Esophagus squamous epithelium (tissue), 5 donors: ENCODE measurements around the gene ADAP1. TPM values are rescaled to one million over a fixed set of nuclear protein-coding genes. Genes with fewer than 3 reads are reported as not detected.

Experiments used
- DNase-seq: peaks from one replicate; lab custom pipeline; 2025; lab: John Stamatoyannopoulos, UW
- H3K27ac ChIP-seq, 4 donors: fragments of 200-600 bp; sonication (generic); one replicate each; pipeline ENCODE4 v1.5.1; 2016 to 2019; ENCODE audit warnings: mild to moderate bottlenecking in 1 of 4
- H3K27me3 ChIP-seq, 4 donors: fragments of 200-600 bp; sonication (generic); 1 replicate in 3 of 4; 2 replicates in 1 of 4; pipeline versions ENCODE4 v1.5.1 to v1.6.0; 2017 to 2021; ENCODE audit warnings: antibody characterized with exemption in 1 of 4
- H3K36me3 ChIP-seq, 3 donors: fragments of 200-600 bp; sonication (generic); one replicate each; pipeline ENCODE4 v1.5.1; 2016 to 2019
- H3K4me1 ChIP-seq, 3 donors: fragments of 200-600 bp; sonication (generic); one replicate each; pipeline ENCODE4 v1.5.1; 2017 to 2019
- H3K4me3 ChIP-seq, 4 donors: fragments of 200-600 bp; sonication (generic); 1 replicate in 3 of 4; 2 replicates in 1 of 4; pipeline ENCODE4 v1.5.1; 2016 to 2019; ENCODE audit warnings: mild to moderate bottlenecking in 2 of 4, moderate library complexity in 1 of 4
- H3K9me3 ChIP-seq, 3 donors: fragments of 200-600 bp; sonication (generic); one replicate each; pipeline ENCODE4 v1.5.1; 2016 to 2019
- CTCF ChIP-seq, 6 experiments: fragments of 450-650 bp in 4 of 6; fragments of 200-600 bp in 2 of 6; sonication (generic) in 2 of 6; IDR thresholded peaks; one replicate each; pipeline ENCODE4 v1.5.1; 2016 to 2019; ENCODE audit warnings: antibody characterized with exemption in 6 of 6, mild to moderate bottlenecking in 4 of 6, moderate library complexity in 4 of 6
- POLR2A ChIP-seq, 4 donors: fragments of 450-650 bp; IDR thresholded peaks; one replicate each; pipeline ENCODE4 v1.6.1; 2017; ENCODE audit warnings: antibody characterized with exemption in 4 of 4, mild to moderate bottlenecking in 4 of 4, moderate library complexity in 3 of 4
- WGBS, 2 donors: methylation state at CpG; one replicate each; pipeline ENCODE4 v1.1.5; 2018; 5-methylcytosine and 5-hydroxymethylcytosine counted together
- intact Hi-C: fragments of 100-400 bp; cut with DNase I; formaldehyde crosslinking; loops from one replicate; pipeline ENCODE4 v1.15.0; 2022
- total RNA-seq, 4 donors: library from RNA; depleted of rRNA; stranded (reverse); fragments of >200 nt; gene quantifications; one replicate each; pipeline ENCODE4 v1.1.0, GENCODE V29; 2016
- donor health status: DM: yes; HTN: yes; CAD: no.

ADAP1 gene
- total RNA-seq, 4 donors from 2014 or later: 6.0 to 13.7 (median 9.9) TPM

GRCh38 chr7:999149-999879 lies 44.8 kb upstream of the ADAP1 start:
- Histone ChIP-seq H3K36me3 (peaks cover 0 to 53% (median 13%) of the 10 kb centered on the region in 3 donors), H3K4me1 (peaks cover 0 to 4% (median 0%) of the 10 kb centered on the region in 3 donors), H3K9me3 (no peaks in the 10 kb centered on the region), H3K27me3 (no peaks in the 10 kb centered on the region), H3K27ac (no peak overlapping the region), H3K4me3 (no peak overlapping the region)
- intact Hi-C loops: loop anchor here (10.0 kb wide), 1 partner anchor 175 kb away; no protein-coding TSS in a partner anchor
- DNase-seq: no peak
- no peak for TF ChIP-seq CTCF (IDR thresholded peaks at IDR 0.05)
- no peak for TF ChIP-seq POLR2A (IDR thresholded peaks at IDR 0.05)
- 76 to 88% methylated on average over 8 to 20 of the region's 28 CpGs for WGBS, 2 donors

- TF ChIP-seq CTCF (IDR thresholded peaks at IDR 0.05) (no peak), POLR2A (IDR thresholded peaks at IDR 0.05) (no peak)
- Histone ChIP-seq H3K36me3 (peaks cover 0 to 47% (median 13%) of the 10 kb centered on the region in 3 donors), H3K9me3 (no peaks in the 10 kb centered on the region), H3K4me1 (peaks cover 3 to 14% (median 4%) of the 10 kb centered on the region in 3 donors), H3K4me3 (no peak overlapping the region), H3K27me3 (peaks cover 0 to 2% (median 0%) of the 10 kb centered on the region in 4 donors), H3K27ac (no peak overlapping the region)
- intact Hi-C loops: loop anchor here (10.0 kb wide), 1 partner anchor 177 kb away; no protein-coding TSS in a partner anchor
- no peak for DNase-seq
- whole genome bisulfite sequencing, 2 donors: 86 to 87% methylated on average over 13 to 14 of the region's 45 CpGs
Observed at GRCh38 chr7:997404-998395, 43.2 kb upstream of the ADAP1 start.

GRCh38 chr7:996079-996872 lies 41.8 kb upstream of the ADAP1 start:
- H3K36me3 ChIP-seq: peaks cover 0 to 47% (median 13%) of the 10 kb centered on the region in 3 donors
- H3K27me3 ChIP-seq: peaks cover 0 to 17% (median 0%) of the 10 kb centered on the region in 4 donors
- no peaks in the 10 kb centered on the region for H3K9me3 ChIP-seq
- TF ChIP-seq CTCF (IDR thresholded peaks at IDR 0.05) (no peak), POLR2A (IDR thresholded peaks at IDR 0.05) (no peak)
- 85 to 93% methylated on average over 6 to 16 of the region's 38 CpGs for WGBS, 2 donors
- intact Hi-C loops: loop anchor here (10.0 kb wide), 1 partner anchor 179 kb away; no protein-coding TSS in a partner anchor
- DNase-seq: no peak
- no peak overlapping the region for H3K4me3 ChIP-seq
- H3K27ac ChIP-seq: no peak overlapping the region
- peaks cover 4 to 20% (median 5%) of the 10 kb centered on the region in 3 donors for H3K4me1 ChIP-seq

GRCh38 chr7:995571-995970 lies 41.1 kb upstream of the ADAP1 start:
- Histone ChIP-seq H3K4me1 (peaks cover 4 to 26% (median 5%) of the 10 kb centered on the region in 3 donors), H3K4me3 (no peak overlapping the region), H3K27ac (no peak overlapping the region), H3K9me3 (no peaks in the 10 kb centered on the region), H3K27me3 (peaks cover 0 to 24% (median 0%) of the 10 kb centered on the region in 4 donors), H3K36me3 (peaks cover 0 to 44% (median 13%) of the 10 kb centered on the region in 3 donors)
- TF ChIP-seq POLR2A (IDR thresholded peaks at IDR 0.05) (no peak), CTCF (IDR thresholded peaks at IDR 0.05) (no peak)
- no peak for DNase-seq
- intact Hi-C loops: loop anchor here (10.0 kb wide), 1 partner anchor 179 kb away; no protein-coding TSS in a partner anchor
- 100% methylated on average over 1 of the region's 14 CpGs; no CpG with 5 or more reads in 1 of the 2 donors for WGBS, 2 donors
